Kasumi-1 (cell line): ENCODE results near the gene RASGEF1B.

ENCODE experiments used
- DNase-seq, 2 experiments: peaks; one replicate each; lab custom pipeline; 2025; lab: John Stamatoyannopoulos, UW

Gene RASGEF1B

DNA sequence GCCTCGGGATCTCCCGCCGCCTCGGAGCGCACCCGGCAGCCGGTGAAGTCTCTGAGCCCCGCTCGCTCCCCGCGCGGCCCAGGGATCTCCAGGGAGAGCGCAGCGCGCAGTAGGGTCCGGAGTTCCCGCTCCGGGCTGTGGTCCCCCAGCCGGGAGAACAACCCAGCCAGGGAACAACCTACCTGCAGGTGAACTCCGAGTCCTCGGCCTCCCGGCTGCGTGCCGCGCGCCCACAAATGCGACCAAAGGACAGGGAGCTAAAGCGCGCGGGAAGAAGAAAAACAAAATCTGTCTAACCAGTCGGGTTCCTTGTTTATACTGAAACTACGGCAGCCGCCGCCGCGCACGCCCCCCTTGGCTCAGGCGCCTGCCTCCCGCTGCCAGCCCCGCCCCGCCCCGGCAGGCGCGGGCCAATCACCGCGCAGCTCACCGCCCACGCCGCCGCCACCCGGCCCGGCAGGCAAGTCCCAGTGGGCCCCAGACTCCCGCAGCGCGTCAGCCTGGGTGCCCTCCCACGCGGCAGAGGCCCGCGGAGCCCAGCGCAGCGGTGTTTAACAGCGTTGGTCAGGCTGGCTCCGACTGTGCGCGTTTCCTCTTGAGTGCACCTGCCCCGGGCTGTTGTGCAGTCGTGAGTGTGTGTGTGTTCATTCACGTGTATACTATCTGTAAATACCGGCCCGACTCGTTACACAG lies at the start of gene RASGEF1B:
TSS of gene RASGEF1B (minus strand) at position 320 of the 693 bp plus-strand sequence. CDS start 12,399 bp downstream, outside the sequence.
- peak; percentile 76 to 77 for DNase-seq

DNA sequence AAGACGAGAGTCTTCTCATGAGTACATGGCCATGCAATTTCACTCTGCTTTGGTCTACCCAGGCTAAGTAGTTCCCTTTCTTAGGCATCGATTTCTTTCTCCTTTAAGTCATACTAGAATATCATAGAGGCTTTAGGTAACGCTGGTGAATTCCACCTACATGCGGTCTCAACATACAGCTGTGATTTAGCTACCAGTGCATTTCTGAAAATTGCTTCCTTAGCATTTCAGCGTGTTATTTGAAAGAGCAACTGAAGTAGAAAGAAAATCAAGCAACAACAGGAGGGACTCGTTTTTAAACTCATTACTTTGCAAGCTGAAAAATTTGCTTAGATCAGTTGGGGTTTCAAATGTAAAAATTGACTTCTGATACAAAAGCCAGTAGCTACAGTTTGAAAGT lies 48.1 kb upstream of the RASGEF1B start:
- DNase-seq, result peak in 1 of 2 experiments; percentile 14

DNA sequence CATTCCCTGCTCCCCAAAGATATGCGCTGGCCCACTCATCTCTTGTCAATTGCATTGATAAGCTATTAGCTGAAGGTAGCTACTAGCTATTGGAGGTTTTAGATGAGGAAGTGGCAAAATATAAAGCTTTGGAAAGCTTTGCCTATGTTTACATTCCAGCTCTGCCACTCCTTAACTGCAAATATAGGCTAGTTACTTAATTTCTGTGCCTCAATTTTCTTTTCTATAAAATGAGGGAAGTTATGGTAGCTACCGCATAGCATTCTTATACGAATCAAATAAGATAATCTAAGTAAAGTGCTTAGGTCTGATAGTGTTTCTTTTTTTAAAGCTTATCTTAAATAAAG lies 47.7 kb upstream of the RASGEF1B start:
- no peak for DNase-seq

- no peak for DNase-seq
Measured at GRCh38 chr4:81518762-81519426, 47.2 kb upstream of the RASGEF1B start.

- no peak for DNase-seq
Measured at GRCh38 chr4:81516241-81516640, 44.5 kb upstream of the RASGEF1B start.

DNA sequence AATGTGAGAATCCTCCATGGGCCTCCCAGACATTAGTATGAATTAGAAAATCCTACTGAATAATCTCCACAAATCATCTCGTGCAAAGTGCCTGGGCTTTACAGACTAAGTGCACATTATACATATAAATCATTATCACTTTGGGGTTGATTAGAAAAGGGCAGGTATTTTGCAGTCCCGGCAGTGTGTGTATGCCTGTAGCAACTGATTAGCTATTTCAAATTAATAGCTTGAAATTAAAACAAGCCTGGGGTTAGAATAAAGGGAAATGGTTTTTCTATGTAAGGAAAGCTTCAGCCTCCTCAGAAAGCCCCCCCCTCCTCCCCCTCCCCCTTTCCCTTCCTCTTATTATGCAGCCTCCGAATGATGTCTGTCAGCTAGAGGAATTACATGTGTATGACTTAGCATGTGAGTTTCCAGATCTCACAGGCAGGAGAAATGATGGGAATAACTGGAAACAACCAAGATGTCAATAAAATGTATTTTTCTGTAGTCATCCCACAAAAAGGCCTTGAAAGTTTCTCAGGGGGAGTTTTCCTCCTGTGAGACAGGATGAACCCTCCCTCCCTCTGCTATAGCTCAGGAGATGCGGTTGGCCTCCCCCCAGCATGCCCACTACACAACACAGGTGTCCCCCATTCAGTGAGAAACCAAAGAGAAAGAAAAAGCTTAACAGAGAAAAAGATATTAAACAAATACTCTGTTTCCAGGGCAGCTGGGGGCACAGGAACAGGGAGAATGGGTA lies 41.2 kb upstream of the RASGEF1B start:
- DNase-seq, result no peak

GRCh38 chr4:81512001-81512756 lies 40.5 kb upstream of the RASGEF1B start:
- DNase-seq, result no peak

- no peak for DNase-seq
Measured at GRCh38 chr4:81510643-81511178, 39.0 kb upstream of the RASGEF1B start.

DNA sequence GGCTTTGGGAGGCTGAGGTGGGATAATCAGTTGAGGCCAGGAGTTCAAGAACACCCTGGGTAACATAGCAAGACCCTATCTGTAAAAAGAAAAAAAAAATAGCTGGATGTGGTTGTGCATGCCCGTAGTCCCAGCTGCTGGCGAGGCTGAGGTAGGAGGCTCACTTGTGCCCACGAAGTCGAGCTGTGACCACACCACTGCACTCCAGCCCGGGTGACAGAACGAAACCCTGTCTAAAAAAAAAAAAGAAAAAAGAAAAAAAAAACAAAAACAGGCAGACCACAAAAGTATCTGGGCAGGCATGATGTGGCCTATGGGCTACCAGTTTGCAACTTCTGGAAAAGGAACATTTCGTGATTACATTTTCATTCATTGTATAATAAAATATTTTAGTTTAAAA lies 38.1 kb upstream of the RASGEF1B start:
- no peak for DNase-seq

DNA sequence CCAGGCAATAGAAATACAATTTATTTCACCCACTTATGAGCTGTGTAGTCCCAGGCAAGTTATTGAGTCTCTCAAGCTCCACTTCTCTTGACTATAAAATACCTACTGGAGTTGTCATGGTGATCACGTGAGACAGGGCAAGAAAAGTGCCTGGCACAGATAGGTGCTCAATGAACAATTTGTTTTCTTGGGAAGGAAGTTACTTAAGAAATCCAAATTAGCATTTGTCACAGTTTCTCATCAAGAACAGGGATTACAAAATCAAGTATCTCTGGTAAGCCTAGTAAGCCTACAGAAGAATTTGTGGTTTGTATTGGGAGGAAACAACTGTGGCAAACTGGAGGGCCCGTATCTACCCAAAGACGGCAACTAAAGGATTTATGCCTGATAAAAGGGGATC lies 37.5 kb upstream of the RASGEF1B start:
- peak; percentile 76 to 82 for DNase-seq

DNA sequence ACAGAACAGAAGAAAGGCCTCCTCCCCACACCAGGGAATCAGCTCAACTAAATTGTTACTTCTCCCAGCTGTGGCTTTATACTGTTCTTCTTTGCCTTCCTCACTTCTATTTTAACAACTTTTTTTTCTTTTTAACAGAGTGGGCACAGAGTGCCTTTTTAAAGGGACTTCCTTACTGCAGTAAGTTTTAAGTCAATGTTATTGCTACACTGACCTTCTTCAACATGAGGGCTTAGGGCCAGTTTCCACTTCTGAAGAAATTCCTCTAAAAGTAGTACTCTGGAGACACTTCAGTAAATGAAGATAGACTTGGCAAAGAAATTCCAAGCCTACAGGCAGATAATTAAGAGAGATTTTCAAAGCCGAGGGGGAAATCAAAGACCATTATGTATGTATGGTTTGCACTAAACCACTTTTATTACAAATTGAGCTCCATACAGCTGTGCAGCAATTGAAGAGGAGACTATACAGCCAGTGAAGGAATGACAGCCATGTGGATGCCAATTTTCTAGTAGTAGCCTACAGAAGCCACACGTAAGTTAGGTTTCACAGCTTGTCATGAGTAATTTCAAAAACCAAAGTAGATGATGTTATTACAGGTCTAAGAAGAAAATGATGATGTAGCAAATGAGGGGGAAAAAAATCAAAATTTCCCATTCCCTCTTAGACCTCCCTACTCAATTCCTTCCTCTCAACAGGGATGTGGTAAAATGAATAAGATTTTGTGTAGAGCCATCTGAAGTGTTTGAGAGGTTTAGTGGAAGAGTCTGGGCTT lies 36.9 kb upstream of the RASGEF1B start:
- DNase-seq, result no peak

- DNase-seq, result no peak
Measured at GRCh38 chr4:81507530-81507929, 35.8 kb upstream of the RASGEF1B start.

DNA sequence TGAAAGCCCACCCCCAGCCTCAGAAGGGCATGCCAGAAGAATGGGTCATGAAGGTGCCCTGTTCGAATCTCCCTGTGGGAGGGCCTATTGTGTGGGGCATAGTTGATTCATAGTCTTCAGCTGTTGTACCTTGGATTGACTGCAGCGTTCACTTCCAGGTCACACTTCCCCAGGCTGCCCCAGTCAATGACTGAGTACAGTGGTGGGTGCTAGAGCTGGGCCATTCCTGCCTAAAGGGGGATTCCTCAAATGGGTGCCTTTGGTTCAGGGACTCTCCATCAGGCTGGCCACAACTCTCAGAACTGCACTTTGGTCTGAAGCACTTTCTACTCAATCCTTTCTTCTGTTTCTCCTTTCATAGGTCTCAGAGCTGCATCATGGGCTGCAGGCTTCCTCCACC lies 35.0 kb upstream of the RASGEF1B start:
- DNase-seq, result no peak

- DNase-seq, result no peak
Measured at GRCh38 chr4:81505726-81506125, 34.0 kb upstream of the RASGEF1B start.

- peak; percentile 90 for DNase-seq
Measured at GRCh38 chr4:81505004-81505598, 33.4 kb upstream of the RASGEF1B start.

DNA sequence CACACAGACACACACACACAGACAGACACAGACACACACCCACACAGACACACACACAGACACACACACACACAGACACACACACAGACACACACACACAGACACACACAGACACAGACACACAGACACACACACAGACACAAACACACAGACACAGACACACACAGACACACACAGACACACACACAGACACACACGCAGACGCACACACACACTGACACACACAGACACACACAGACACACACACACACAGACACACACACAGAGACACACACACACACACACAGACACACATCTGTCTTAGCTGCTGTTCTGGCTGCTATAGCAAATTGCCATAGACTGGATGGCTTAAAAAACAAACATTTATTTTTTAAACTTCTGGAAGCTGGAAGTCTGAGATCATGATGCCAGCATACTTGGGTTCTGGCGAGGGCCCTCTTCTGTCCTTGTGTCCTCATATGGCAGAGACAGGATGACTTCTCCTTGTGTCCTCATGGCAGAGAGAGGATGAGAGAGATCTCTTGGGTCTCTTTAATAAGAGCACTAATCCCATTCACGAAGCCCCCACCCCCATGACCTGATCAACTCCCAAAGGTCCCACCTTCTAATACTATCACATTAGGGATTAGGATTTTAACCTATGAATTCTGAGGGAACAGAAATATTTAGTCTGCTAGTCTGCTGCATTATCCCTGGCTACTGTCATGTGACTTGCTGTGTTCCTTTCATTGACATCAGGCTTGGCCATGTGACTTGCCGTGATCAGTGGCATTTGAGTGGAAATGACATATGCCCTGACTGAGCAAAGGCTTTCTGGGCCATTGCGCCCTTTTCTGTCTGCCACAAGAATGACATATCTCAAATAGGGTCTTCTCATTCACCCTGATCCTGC lies 32.7 kb upstream of the RASGEF1B start:
- no peak for DNase-seq

DNA sequence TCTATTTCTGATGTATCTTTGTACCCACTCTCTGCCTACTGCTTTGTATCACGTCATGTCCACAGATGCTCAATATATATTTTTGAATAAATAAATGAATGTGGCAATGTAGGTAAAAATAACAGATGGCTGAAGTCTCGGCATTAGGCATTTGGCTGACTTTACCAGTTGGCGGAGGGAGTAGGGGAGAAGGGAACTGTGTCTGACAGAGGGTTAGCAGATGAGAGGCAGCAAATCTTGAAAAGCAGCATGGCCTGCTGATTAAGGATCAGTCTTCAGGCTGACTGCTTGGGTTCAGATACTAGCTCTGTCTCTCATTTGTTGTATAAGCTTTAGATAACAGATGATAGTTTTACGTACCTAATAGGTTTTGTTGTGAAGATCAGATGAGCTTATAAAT lies 31.9 kb upstream of the RASGEF1B start:
- no peak for DNase-seq

- DNase-seq, result no peak
Measured at GRCh38 chr4:81502564-81502963, 30.9 kb upstream of the RASGEF1B start.

DNA sequence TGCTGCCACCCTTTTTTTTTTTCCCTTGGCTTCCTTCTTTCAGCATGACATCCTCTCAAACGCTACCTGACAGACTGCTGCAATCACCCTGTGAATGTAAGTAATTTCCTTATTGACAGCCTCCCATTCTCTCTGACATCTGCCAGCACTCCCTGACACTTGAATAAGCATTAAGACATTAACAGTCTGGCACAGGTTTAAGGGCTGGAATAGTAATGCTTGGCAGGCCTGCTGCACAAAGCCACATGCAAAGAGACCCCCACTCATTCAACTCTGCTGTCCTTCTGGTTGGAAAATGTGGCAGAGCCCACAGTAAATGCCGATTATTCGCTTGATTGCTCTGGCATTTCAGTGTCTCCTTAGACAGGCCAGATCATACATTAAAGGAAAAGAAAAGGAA lies 28.1 kb upstream of the RASGEF1B start:
- no peak for DNase-seq

DNA sequence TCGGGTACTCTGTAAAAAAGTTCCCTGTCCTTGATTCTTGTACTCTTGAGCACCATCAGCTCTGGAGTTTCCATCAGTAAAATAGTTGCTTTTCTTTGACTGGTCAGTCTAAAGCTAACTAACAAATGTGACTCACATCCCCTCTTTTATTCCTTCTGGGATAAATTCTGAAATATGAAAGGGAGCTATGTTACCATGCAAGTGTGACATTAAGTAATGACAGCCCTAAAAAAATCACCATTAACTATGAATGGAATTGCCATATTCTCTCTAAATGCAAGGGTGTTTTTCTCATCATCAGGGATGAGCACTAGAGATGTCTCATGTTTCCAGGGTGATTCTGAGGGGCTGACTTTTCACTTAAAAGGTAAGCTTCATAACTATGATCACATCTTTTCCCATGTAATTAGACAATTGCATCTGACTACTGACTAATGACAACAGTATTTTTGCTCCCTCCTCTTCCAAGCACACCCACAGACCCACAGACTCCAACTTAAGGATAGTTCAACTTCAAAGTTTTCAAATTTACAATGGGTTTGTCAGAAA lies 26.9 kb upstream of the RASGEF1B start:
- DNase-seq, result no peak
